Lower leg skin (tissue), 3 donors: Measurements from ENCODE around the gene CPPED1.

ENCODE experiments used
- POLR2A ChIP-seq, 2 donors: fragments of 450-650 bp; IDR thresholded peaks; one replicate each; pipeline ENCODE4 v1.6.1; 2016 to 2017; ENCODE audit warnings: antibody characterized with exemption in 2 of 2, mild to moderate bottlenecking in 1 of 2, moderate library complexity in 1 of 2
- TF ChIP-seq, protein P1 (sequence below), 3 donors: fragments of 450-650 bp; IDR thresholded peaks; one replicate each; pipeline ENCODE4 v1.5.1; 2016; ENCODE audit warnings: antibody characterized with exemption in 3 of 3, mild to moderate bottlenecking in 3 of 3, moderate library complexity in 2 of 3

DNA sequence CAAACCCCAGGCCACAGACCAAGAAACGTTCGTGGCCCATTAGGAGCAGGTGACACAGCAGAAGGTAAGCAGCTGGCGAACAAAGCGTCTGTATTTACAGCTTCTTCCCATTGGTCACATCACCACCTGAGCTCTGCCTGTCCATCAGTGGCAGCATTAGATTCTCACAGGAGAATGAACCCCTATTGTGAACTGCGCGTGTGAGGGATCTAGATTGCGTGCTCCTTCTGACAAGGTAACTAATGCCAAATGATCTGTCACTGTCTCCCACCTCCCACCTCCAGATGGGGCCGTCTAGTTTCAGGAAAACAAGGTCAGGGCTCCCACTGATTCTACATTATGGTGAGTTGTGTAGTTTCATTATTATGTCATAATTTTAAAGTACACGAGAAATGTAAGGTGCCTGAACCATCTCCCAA lies 186.3 kb downstream of the CPPED1 start:
- TF ChIP-seq, protein P1, sequence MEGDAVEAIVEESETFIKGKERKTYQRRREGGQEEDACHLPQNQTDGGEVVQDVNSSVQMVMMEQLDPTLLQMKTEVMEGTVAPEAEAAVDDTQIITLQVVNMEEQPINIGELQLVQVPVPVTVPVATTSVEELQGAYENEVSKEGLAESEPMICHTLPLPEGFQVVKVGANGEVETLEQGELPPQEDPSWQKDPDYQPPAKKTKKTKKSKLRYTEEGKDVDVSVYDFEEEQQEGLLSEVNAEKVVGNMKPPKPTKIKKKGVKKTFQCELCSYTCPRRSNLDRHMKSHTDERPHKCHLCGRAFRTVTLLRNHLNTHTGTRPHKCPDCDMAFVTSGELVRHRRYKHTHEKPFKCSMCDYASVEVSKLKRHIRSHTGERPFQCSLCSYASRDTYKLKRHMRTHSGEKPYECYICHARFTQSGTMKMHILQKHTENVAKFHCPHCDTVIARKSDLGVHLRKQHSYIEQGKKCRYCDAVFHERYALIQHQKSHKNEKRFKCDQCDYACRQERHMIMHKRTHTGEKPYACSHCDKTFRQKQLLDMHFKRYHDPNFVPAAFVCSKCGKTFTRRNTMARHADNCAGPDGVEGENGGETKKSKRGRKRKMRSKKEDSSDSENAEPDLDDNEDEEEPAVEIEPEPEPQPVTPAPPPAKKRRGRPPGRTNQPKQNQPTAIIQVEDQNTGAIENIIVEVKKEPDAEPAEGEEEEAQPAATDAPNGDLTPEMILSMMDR (IDR thresholded peaks at IDR 0.05), result no peak
- TF ChIP-seq POLR2A (IDR thresholded peaks at IDR 0.05), result no peak
